ENCODE measurements around the gene TRABD2B. TPM values are rescaled to one million over a fixed set of nuclear protein-coding genes. Genes with fewer than 3 reads are reported as not detected.

The TRABD2B gene
- total RNA-seq, 4 donors from 2014 or later, result 0.63 to 3.1 (median 1.7) TPM

DNA sequence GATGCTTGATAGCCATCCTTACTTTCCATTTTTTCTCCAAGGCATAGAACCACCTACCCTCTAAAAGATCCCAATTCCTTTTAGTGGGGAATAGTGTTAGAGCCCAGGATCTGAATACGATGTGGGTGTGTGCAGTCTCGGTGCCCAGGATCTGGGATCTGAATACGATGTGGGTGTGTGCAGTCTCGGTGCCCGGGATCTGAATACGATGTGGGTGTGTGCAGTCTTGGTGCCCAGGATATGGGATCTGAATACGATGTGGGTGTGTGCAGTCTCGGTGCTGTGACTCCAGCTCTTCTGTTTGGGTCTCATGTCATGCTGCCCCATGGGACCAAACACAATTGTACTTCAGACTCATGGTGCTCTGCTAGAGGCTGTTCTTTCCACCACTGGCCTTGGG is 265.5 kb downstream of the TRABD2B start:
- intact Hi-C loops (cut with DNase I; ENCODE audit: low total_unique reads), result no loop called here

DNA sequence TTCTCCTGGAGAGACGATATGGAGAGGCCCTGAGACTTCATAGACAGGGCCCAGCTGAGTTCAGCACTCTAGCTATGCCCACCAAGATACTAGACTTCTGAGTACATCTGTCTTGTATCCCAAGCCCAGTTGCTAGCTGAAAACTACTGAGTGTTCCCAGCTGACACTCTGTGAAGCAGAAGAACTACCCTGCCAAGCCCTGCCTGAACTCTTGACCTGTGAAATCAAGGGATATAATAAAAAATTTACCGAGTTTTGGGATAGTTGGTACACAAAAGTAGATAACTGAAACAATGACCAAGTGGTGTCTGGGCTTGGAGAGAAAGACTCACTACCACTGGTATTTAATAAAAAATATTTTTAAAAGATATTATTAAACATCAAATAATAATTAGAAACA is 267.5 kb downstream of the TRABD2B start:
- no peak overlapping the region for H3K4me3 ChIP-seq (ENCODE audit: low read depth, poor library complexity, severe bottlenecking)
- 80 to 88% methylated on average over 2 of the region's 2 CpGs for WGBS, 2 donors
- intact Hi-C loops (cut with DNase I; ENCODE audit: low total_unique reads), result loop anchor here (5.0 kb wide), 1 partner anchor 297 kb away; no protein-coding TSS in a partner anchor
- TF ChIP-seq, protein P1, sequence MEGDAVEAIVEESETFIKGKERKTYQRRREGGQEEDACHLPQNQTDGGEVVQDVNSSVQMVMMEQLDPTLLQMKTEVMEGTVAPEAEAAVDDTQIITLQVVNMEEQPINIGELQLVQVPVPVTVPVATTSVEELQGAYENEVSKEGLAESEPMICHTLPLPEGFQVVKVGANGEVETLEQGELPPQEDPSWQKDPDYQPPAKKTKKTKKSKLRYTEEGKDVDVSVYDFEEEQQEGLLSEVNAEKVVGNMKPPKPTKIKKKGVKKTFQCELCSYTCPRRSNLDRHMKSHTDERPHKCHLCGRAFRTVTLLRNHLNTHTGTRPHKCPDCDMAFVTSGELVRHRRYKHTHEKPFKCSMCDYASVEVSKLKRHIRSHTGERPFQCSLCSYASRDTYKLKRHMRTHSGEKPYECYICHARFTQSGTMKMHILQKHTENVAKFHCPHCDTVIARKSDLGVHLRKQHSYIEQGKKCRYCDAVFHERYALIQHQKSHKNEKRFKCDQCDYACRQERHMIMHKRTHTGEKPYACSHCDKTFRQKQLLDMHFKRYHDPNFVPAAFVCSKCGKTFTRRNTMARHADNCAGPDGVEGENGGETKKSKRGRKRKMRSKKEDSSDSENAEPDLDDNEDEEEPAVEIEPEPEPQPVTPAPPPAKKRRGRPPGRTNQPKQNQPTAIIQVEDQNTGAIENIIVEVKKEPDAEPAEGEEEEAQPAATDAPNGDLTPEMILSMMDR (IDR thresholded peaks at IDR 0.05), result no peak
- TF ChIP-seq POLR2A (IDR thresholded peaks at IDR 0.05), result no peak
- peak in 1 of 2 donors; percentile 6 for DNase-seq (ENCODE audit: low spot score in 2 of 2)

More for the DNA sequence above, 265.5 kb downstream of the TRABD2B start:
- no peak overlapping the region for H3K4me3 ChIP-seq (ENCODE audit: low read depth, poor library complexity, severe bottlenecking)
- no peak for TF ChIP-seq POLR2A (IDR thresholded peaks at IDR 0.05)
- TF ChIP-seq, protein P1 (IDR thresholded peaks at IDR 0.05), result no peak
- DNase-seq (ENCODE audit: low spot score in 2 of 2), result peak in 1 of 2 donors; percentile 46
- WGBS, 2 donors, result 66 to 68% methylated on average over 8 of the region's 8 CpGs

DNA sequence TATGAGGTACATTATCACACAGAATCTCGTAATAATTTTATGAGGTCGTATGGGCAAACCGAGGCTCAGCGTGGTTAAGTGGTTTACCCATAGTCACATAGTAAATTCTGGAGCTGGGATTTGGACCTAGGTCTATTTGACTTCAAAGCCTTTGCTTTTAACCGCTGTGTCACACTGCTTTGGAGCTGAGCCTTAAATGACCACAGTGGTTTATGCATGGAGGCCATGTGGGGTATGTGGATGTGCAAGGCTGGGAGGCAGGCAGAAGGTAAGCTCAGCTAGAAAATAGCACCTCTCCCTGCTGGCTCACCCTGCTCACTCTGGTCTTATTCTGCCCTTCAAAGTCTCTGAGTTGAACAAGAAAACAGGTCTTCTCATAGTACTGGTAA is 269.5 kb downstream of the TRABD2B start:
- peak in 1 of 2 donors; percentile 37 for DNase-seq (ENCODE audit: low spot score in 2 of 2)
- TF ChIP-seq, protein P1 (IDR thresholded peaks at IDR 0.05), result no peak
- no peak for TF ChIP-seq POLR2A (IDR thresholded peaks at IDR 0.05)
- intact Hi-C loops (cut with DNase I; ENCODE audit: low total_unique reads), result loop anchor here (5.0 kb wide), 1 partner anchor 295 kb away; no protein-coding TSS in a partner anchor
- 82 to 91% methylated on average over 5 of the region's 5 CpGs for WGBS, 2 donors
- no peak overlapping the region for H3K4me3 ChIP-seq (ENCODE audit: low read depth, poor library complexity, severe bottlenecking)

DNA sequence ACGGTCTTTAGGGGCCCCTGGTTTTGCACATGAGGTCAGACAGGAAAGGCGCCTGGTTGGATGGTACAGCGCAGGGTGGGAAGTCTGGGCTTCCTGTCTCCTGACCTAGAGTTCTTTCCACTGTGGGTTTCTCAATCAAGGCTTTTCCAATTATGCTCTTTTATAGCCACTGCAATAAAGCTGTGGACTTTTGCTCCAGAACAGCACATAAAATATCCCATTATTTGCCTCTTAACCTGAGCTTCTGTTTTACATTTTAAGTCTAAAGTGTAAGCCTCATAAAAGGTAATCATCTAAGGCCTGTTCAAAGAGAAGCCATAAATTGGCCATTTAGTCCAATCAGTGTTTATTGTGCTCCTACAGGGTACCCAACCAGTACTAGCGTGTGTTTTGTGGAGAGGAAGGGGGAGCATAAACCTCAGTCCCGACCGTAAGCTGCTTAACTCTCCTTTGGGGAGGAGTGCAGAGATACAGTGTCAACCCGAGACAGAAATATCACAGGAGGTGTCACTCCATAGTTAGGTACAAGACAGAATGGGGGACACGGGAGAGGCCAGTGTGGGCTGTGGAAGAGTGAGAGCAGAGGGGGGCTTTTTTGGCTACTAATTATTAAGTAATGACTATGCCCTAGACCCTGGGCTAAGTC is 270.0 kb downstream of the TRABD2B start:
- intact Hi-C loops (cut with DNase I; ENCODE audit: low total_unique reads), result loop anchor here (5.0 kb wide), 1 partner anchor 295 kb away; no protein-coding TSS in a partner anchor
- peak in 1 of 2 donors; percentile 46 for DNase-seq (ENCODE audit: low spot score in 2 of 2)
- no peak for TF ChIP-seq POLR2A (IDR thresholded peaks at IDR 0.05)
- TF ChIP-seq, protein P1 (IDR thresholded peaks at IDR 0.05), result no peak
- H3K4me3 ChIP-seq (ENCODE audit: low read depth, poor library complexity, severe bottlenecking), result no peak overlapping the region
- 73 to 84% methylated on average over 8 of the region's 8 CpGs for WGBS, 2 donors

DNA sequence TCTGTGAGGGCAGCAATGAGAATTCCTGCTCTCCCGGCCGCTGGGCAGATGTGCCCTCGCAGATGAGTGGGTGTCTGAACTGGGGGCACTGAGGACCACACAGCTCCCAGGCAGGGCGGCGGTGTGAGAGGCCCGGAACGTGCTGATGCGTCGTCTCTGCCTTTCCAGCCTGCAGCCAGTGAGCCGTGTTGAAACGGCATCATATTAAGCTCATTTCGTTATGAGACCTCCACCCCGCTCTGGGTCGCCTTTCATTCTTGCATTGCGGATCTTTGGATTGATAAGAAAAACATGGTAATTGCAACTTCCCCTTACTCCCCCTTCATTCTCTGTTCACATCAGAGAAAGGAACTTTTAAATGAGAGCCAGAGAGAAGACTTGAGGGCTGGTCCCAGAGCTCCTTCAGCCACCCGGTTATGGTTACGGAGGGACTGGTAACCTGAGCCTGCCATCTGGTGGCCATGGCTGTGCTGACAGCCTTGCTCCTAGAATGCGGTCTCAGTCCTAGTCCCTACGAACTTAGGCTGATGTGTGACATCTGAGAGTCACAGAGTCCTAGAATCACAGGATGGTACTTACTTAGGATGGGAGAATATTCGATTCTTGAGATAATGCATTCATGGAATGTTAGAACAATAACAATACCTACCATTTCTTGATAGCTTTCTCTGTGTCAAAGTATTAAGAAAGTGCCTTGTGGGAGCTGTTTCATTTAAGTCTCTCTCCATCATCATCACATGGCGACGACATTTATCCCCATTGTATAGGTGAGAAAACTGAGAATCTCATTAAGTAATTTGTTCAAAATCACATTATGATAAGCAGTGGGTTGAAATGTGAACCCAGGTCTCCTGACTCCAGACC is 271.0 kb downstream of the TRABD2B start:
- DNase-seq (ENCODE audit: low spot score in 2 of 2), result peak; percentile 72 to 92
- H3K4me3 ChIP-seq (ENCODE audit: low read depth, poor library complexity, severe bottlenecking), result no peak overlapping the region
- intact Hi-C loops (cut with DNase I; ENCODE audit: low total_unique reads), result loop anchor here (5.0 kb wide), 1 partner anchor 294 kb away; no protein-coding TSS in a partner anchor

More for the DNA sequence above, 271.0 kb downstream of the TRABD2B start:
- 10 to 13% methylated on average over 22 of the region's 22 CpGs for WGBS, 2 donors
- TF ChIP-seq, protein P1 (IDR thresholded peaks at IDR 0.05), result no peak
- no peak for TF ChIP-seq POLR2A (IDR thresholded peaks at IDR 0.05)

Measured in lower leg skin (tissue), 4 donors.